ENCODE measurements around the gene LPIN2.
"Not testable (repeated sequence)": the region's sequence is repeated elsewhere in the genome, so short reads cannot be mapped to it uniquely, and the experiment has no call there.

The LPIN2 gene

GRCh38 chr18:3013024-3013804, at the start of gene LPIN2:
Gene LPIN2, minus strand, starts transcription at chr18:3013144. Its CDS starts 52,304 bp downstream, at chr18:2960840.
- DNase-seq: peak; percentile 82

GRCh38 chr18:3061581-3062312, 48.8 kb upstream of the LPIN2 start:
- no peak for DNase-seq

GRCh38 chr18:3060667-3061580, 48.0 kb upstream of the LPIN2 start:
- DNase-seq: no peak

- no peak for DNase-seq
Observed at GRCh38 chr18:3059272-3059671, 46.3 kb upstream of the LPIN2 start.

GRCh38 chr18:3058328-3059191, 45.6 kb upstream of the LPIN2 start:
- DNase-seq: no peak

GRCh38 chr18:3057526-3057925, 44.6 kb upstream of the LPIN2 start:
- no peak for DNase-seq

GRCh38 chr18:3056311-3056710, 43.4 kb upstream of the LPIN2 start:
- DNase-seq: no peak

GRCh38 chr18:3055816-3056215, 42.9 kb upstream of the LPIN2 start:
- no peak for DNase-seq

- DNase-seq: no peak
Observed at GRCh38 chr18:3055186-3055728, 42.3 kb upstream of the LPIN2 start.

GRCh38 chr18:3054780-3055179, 41.8 kb upstream of the LPIN2 start:
- no peak for DNase-seq

- DNase-seq: no peak
Observed at GRCh38 chr18:3054214-3054613, 41.3 kb upstream of the LPIN2 start.

GRCh38 chr18:3053081-3053480, 40.1 kb upstream of the LPIN2 start:
- DNase-seq: no peak

- no peak for DNase-seq
Observed at GRCh38 chr18:3052411-3052758, 39.4 kb upstream of the LPIN2 start.

- no peak for DNase-seq
Observed at GRCh38 chr18:3051718-3052410, 38.9 kb upstream of the LPIN2 start.

GRCh38 chr18:3049897-3050454, 37.0 kb upstream of the LPIN2 start:
- DNase-seq: not testable (repeated sequence)

- no peak for DNase-seq
Observed at GRCh38 chr18:3048820-3049349, 35.9 kb upstream of the LPIN2 start.

GRCh38 chr18:3048121-3048520, 35.2 kb upstream of the LPIN2 start:
- DNase-seq: no peak

- DNase-seq: no peak
Observed at GRCh38 chr18:3046216-3046808, 33.4 kb upstream of the LPIN2 start.

- no peak for DNase-seq
Observed at GRCh38 chr18:3044931-3045698, 32.2 kb upstream of the LPIN2 start.

GRCh38 chr18:3042379-3042778, 29.4 kb upstream of the LPIN2 start:
- no peak for DNase-seq
